Psoas muscle (tissue), 8 donors: Measurements from ENCODE around the gene ABLIM2. TPM values are rescaled to one million over a fixed set of nuclear protein-coding genes. Genes with fewer than 3 reads are reported as not detected.

Experiments used
- ATAC-seq, 4 donors: fragments of 200-7000 bp; cut with Tn5 transposase; one replicate each; pipeline ENCODE4 v1.9.1; 2020; ENCODE audit warnings: moderate library complexity in 3 of 4, mild to moderate bottlenecking in 2 of 4
- DNase-seq, 2 donors: peaks; one replicate each; pipeline ENCODE4 v3.0.0-alpha.2; 2020
- H3K27ac ChIP-seq: fragments of 200-600 bp; one replicate; pipeline ENCODE4 v1.8.0; 2022
- H3K27me3 ChIP-seq, 3 donors: fragments of 200-600 bp in 1 of 3; one replicate each; pipeline versions ENCODE4 v1.6.1 to v1.8.0; 2013 to 2022; ENCODE audit warnings: low read length in 2 of 3, mild to moderate bottlenecking in 2 of 3, moderate library complexity in 1 of 3; ENCODE audit not compliant: insufficient read depth in 3 of 3
- H3K36me3 ChIP-seq, 2 donors: fragments of 200-600 bp in 1 of 2; one replicate each; pipeline versions ENCODE4 v1.6.1 to v1.8.0; 2013 to 2022; ENCODE audit warnings: low read depth in 1 of 2, mild to moderate bottlenecking in 1 of 2, moderate library complexity in 1 of 2; ENCODE audit not compliant: insufficient read depth in 1 of 2
- H3K4me1 ChIP-seq: fragments of 200-600 bp; one replicate; pipeline ENCODE4 v1.8.0; 2022
- H3K4me3 ChIP-seq: fragments of 200-600 bp; one replicate; pipeline ENCODE4 v1.8.0; 2022; ENCODE audit warnings: mild to moderate bottlenecking
- H3K9me3 ChIP-seq: fragments of 200-600 bp; one replicate; pipeline ENCODE4 v1.8.0; 2022
- WGBS, 3 donors: extraction: QIAGEN DNeasy Blood & Tissue Kit; methylation state at CpG; one replicate each; pipeline versions ENCODE4 v1.1.6 to v1.1.7; 2013; 5-methylcytosine and 5-hydroxymethylcytosine counted together
- intact Hi-C, 2 donors: fragments of 100-400 bp; cut with DNase I; formaldehyde crosslinking; loops; one replicate each; pipeline versions ENCODE4 v1.11.0 to v1.14.2; 2022
- long read RNA-seq, 2 donors: library from polyadenylated mRNA; unstranded; transcript quantifications; one replicate each; pipeline ENCODE4 v2.0.0, GENCODE V29; 2021
- polyA plus RNA-seq, 3 donors: library from polyadenylated mRNA; stranded (reverse); fragments of 200-250 nt; gene quantifications; one replicate each; pipeline ENCODE4 v1.2.3, GENCODE V29; 2013
- total RNA-seq, 4 donors: library from RNA; stranded (reverse); fragmentation: NEBNext Ultra II Directional in 2 of 4; extraction: Animal tissue kit (Norgen Biotek cat#: 25700) in 2 of 4; gene quantifications; one replicate each; pipeline versions ENCODE4 v1.2.1 to v1.2.4, GENCODE V29; 2021 to 2023
- TF ChIP-seq, protein P1 (sequence below): fragments of 200-600 bp; IDR thresholded peaks from one replicate; pipeline ENCODE4 v1.8.0; 2022; ENCODE audit warnings: antibody characterized with exemption
- donor health status: healthy with polysubstance abuse.
- donor health status: DM: no; HTN: no; CAD: no; lungs with moderate emphysema.
- donor health status: Bipolar disorder and iron deficiency.
- donor health status: healthy.
- donor health status: DM: yes; HTN: yes; CAD: no.
- donor health status: DM: no; HTN: no; CAD: no.
- donor health status: DM: no; HTN: no; CAD: no.
- donor health status: DM: yes; HTN: yes; CAD: no.

Gene ABLIM2
- total RNA-seq, result 100 to 1,000 TPM; 127 to 956 (median 461) TPM
- 100 to 1,000 TPM in 2 of 3 donors, 10 to 100 TPM in 1; 82.2 to 295 (median 123) TPM for polyA plus RNA-seq
- long read RNA-seq, donor 1, partial matches to known transcripts, result 6 of 77 reads
- long read RNA-seq, donor 1, other reads (novel, unspliced or antisense), result 68 of 77 reads
- long read RNA-seq, donor 2, transcript ABLIM2-210 (2 exons, 1,944 nt), result major isoform, 6 of 512 reads
- long read RNA-seq, donor 2, partial matches to known transcripts, result 118 of 512 reads
- long read RNA-seq, donor 2, other reads (novel, unspliced or antisense), result 387 of 512 reads

DNA sequence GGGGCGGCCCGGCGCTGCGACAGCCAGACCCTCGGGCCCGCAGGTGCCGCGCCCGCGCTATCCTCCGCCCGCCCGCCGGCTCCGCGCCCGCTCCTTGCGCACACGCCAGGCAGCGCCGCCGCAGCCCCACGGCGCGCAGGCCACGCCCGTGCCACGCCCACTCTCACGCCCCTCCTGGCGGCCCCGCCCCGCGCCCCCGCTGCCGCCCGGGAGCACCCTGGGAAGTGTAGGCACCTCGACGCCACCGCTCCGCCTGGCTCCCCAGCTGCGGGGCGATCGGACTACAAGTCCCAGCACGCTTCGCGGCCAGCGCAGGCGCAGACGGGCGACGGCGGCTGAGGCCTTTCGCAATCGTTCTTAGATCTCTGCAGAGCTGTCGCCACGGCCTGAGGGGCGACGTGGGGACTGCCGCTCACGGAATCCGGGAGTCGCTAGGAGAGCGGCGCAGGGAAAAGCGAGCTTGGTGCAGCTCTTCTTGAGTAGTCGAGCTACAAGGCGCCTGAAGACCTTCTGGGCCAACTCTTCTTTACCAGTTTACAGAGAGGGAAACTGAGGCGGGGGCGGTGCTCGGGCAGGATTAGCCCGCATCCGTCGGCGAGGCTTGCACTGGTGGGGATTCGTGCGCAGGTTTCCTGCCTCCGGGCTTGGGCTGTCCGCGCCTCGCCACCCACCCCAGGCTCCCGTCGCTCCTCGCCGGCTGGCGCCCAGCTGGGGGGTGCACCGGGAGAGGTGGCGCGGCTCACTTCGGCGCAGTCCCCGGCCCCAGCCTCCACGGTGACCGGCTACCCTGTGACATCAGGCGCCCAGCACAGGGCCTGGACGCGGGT lies at the start of gene ABLIM2:
ABLIM2 (minus strand) TSS at position 104 of the 827 bp plus-strand sequence. CDS start 124 bp downstream, outside the sequence.
- TF ChIP-seq, protein P1, sequence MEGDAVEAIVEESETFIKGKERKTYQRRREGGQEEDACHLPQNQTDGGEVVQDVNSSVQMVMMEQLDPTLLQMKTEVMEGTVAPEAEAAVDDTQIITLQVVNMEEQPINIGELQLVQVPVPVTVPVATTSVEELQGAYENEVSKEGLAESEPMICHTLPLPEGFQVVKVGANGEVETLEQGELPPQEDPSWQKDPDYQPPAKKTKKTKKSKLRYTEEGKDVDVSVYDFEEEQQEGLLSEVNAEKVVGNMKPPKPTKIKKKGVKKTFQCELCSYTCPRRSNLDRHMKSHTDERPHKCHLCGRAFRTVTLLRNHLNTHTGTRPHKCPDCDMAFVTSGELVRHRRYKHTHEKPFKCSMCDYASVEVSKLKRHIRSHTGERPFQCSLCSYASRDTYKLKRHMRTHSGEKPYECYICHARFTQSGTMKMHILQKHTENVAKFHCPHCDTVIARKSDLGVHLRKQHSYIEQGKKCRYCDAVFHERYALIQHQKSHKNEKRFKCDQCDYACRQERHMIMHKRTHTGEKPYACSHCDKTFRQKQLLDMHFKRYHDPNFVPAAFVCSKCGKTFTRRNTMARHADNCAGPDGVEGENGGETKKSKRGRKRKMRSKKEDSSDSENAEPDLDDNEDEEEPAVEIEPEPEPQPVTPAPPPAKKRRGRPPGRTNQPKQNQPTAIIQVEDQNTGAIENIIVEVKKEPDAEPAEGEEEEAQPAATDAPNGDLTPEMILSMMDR, result no peak
- Histone ChIP-seq H3K9me3 (no peaks in the 10 kb centered on the region), H3K27me3 (no peaks in the 10 kb centered on the region), H3K4me1 (peaks cover 45% of the 10 kb centered on the region), H3K4me3 (peak within 1 kb of the TSS; percentile 87), H3K27ac (peak within 1 kb of the TSS; percentile 85), H3K36me3 (no peaks in the 10 kb centered on the region)
- ATAC-seq (peak; percentile 76 to 92 (median 82)), DNase-seq (peak; percentile 98 to 99)
- 0 to 1% (median 1%) methylated on average over 79 to 96 of the region's 96 CpGs for WGBS, 3 donors
- intact Hi-C loops, result loop anchor here (5.0 kb wide), 2 partner anchors 37 to 42 kb away; no protein-coding TSS in a partner anchor

DNA sequence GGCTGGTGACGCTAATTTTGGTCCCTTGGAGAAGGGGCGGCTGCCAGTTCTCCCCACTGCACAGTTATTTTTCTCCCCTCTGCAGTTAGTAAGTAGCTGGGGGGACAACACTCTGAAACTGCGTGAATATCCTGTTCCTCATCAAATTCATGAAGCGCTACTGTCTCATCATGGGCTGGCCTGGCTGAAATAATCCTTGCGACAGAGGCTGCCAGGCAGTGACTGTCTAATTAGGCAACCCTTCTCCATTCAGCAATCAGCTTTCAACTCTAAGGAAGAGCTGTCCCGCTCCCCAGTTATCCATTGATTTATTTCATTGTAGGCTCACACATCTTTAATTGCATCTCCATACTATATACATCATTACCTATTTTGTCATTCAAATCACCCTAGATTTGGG lies 48.7 kb upstream of the ABLIM2 start:
- Histone ChIP-seq H3K27me3 (peaks cover 0 to 2% (median 0%) of the 10 kb centered on the region in 3 donors), H3K9me3 (no peaks in the 10 kb centered on the region), H3K4me3 (no peak overlapping the region), H3K36me3 (no peaks in the 10 kb centered on the region), H3K4me1 (no peaks in the 10 kb centered on the region), H3K27ac (no peak overlapping the region)
- 89 to 92% (median 91%) methylated on average over 6 of the region's 6 CpGs for WGBS, 3 donors
- no peak for DNase-seq
- intact Hi-C loops, result no loop called here
- no peak for ATAC-seq
- TF ChIP-seq, protein P1, result no peak

- ATAC-seq, result peak in 1 of 4 donors; percentile 13
Observed at GRCh38 chr4:8205749-8206611, 47.4 kb upstream of the ABLIM2 start.

GRCh38 chr4:8205241-8205707 lies 46.7 kb upstream of the ABLIM2 start:
- 88 to 94% (median 90%) methylated on average over 17 to 19 of the region's 19 CpGs for WGBS, 3 donors
- Histone ChIP-seq H3K9me3 (no peaks in the 10 kb centered on the region), H3K27ac (no peak overlapping the region), H3K36me3 (no peaks in the 10 kb centered on the region), H3K27me3 (peaks cover 0 to 2% (median 0%) of the 10 kb centered on the region in 3 donors), H3K4me1 (no peaks in the 10 kb centered on the region), H3K4me3 (no peak overlapping the region)
- no peak for DNase-seq
- TF ChIP-seq, protein P1, result no peak
- ATAC-seq, result no peak
- intact Hi-C loops, result no loop called here

More at GRCh38 chr4:8205749-8206611, 47.4 kb upstream of the ABLIM2 start:
- no peak overlapping the region for H3K4me3 ChIP-seq
- intact Hi-C loops, result no loop called here
- 75 to 82% (median 75%) methylated on average over 26 of the region's 26 CpGs for WGBS, 3 donors
- no peaks in the 10 kb centered on the region for H3K4me1 ChIP-seq
- peaks cover 0 to 2% (median 0%) of the 10 kb centered on the region in 3 donors for H3K27me3 ChIP-seq
- no peaks in the 10 kb centered on the region for H3K9me3 ChIP-seq
- TF ChIP-seq, protein P1, result no peak
- no peaks in the 10 kb centered on the region for H3K36me3 ChIP-seq
- no peak for DNase-seq
- no peak overlapping the region for H3K27ac ChIP-seq
